H54 (cell line): ENCODE results near the gene AP1AR.

Experiments used
- DNase-seq: peaks from one replicate; pipeline ENCODE4 v3.0.0; 2011; ENCODE audit warnings: low spot score, mixed read lengths; ENCODE audit not compliant: insufficient read length
- FAIRE-seq: peaks from 3 replicates; lab custom pipeline; 2011; peaks lifted over from hg19 to GRCh38; lab: Jason Lieb, UNC
- POLR2A ChIP-seq: IDR thresholded peaks from 2 replicates; pipeline ENCODE4 v1.6.1; 2011; ENCODE audit warnings: low read depth, mild to moderate bottlenecking, low read length

Gene AP1AR

DNA sequence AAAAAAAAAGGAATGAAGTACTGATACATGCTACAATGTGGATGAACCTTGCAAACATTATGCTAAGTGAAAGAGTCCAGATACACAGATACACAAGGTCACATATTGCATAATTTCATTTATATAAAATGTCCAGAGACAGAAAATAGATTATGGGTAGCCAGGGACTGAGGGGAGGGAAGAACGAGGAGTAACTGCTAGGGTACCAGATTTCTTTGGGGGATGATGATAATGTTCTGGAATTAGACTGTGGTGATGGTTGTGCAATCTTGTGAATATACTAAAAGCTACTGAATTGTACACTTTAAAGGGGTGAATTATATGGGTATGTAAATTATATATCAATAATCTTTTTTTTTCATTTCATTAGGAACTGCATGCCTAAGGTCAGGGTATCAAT is 20.8 kb upstream of the AP1AR start:
- DNase-seq = no peak
- TF ChIP-seq POLR2A = no peak
- no peak for FAIRE-seq

DNA sequence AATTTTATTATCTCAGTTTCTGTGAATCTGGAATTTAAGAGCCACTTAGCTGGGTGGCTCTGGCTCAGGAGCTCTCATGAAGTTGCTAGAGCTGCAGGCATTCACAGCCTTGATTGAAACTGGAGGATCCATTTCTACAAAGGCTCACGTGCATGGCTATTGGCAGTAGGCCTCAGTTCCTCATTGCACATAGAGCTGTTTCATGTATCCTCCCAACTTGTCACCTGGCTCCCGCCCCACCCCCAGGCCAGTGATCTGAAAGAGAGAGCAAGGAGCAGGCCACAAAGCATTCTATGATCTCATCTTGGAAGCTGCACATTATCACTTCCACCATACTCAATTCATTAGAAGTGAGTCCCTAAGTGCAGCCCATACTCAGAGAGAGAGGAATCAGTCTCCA is 18.5 kb upstream of the AP1AR start:
- FAIRE-seq = no peak
- DNase-seq = no peak
- TF ChIP-seq POLR2A = no peak

DNA sequence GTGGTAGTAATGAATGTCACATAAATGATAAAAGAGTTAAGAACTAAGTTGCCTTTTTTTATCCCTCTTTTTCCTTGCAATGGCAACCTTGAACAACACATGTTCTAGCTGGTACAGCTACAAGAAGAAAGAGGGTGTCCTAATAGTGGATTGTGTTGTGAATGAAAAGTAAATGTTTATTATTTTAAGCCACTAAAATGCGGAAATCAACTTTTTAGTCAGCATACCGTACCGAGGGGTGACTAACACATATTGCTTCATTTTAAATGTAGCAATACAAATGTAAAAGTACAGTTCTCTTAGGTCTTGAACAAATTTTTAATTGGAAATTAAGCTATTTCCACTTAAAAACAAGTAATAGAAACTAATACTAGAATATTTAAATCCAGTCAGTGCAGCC is 17.7 kb upstream of the AP1AR start:
- no peak for TF ChIP-seq POLR2A
- DNase-seq (no peak), FAIRE-seq (no peak)

DNA sequence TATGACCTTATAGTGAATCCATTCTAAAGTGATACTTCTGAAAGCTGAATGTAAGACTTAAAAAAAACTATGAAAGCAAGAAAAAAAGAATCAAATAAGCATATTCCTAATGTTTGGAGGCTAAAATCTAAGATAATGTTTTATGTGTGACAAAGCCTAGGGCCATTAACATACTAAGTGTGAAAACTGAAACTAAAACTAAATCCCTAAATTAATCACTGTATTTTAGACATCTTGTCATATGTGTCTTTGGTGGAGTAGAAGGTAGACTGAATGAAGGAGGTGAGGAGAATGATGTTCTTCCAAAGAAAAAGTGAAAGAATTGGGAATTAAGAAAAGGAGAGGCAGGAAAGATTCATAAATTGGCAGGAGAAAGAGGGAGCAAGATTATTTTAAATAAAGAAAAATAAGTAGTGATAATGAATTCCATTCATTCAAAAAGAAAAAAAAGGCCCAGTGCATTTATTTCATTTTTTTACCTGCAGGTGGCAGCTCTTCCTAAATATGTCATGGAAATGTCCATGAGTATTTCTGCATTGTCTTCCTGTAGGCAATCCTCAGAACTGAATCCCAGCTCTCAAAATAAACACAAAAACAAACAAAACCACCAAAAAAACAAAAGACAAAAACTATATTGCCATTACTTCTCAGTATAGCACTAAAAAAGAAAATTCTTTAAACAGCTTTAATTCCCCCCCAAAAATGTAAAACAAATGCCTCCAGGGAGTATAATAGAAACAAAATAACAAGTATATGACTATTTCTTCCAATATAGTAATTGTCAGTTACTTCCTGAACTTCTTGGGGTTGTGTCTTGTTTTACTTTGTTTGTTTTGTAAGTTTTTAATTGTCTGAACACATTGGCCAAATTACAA is 17.0 kb upstream of the AP1AR start:
- TF ChIP-seq POLR2A = no peak
- no peak for FAIRE-seq
- DNase-seq = no peak

DNA sequence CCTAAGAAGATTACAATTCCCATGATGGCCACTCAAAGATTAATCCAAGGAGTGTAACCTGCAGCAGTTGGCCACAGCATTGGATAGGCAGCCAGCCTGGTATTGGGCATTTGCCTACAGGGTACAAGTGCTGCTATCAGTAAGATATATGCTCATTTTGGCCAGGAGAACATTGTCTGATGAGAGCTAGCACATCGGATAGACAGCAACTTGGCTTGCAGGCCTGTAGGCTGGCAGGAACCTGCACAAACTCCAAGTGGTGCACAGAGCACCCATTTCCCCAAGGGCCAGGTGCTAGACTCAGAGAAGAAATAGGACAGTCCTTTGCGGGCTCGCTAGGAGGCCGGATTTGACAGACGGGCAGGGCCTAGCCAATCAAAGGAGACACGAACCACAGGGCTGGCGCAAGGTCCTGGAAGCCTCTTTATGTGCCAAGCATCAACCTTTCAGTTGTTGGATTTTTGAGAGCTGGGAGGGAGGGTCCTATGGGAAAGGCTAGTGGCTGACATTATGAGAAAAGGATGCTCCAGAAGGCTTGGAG is 11.7 kb upstream of the AP1AR start:
- DNase-seq (no peak), FAIRE-seq (no peak)

DNA sequence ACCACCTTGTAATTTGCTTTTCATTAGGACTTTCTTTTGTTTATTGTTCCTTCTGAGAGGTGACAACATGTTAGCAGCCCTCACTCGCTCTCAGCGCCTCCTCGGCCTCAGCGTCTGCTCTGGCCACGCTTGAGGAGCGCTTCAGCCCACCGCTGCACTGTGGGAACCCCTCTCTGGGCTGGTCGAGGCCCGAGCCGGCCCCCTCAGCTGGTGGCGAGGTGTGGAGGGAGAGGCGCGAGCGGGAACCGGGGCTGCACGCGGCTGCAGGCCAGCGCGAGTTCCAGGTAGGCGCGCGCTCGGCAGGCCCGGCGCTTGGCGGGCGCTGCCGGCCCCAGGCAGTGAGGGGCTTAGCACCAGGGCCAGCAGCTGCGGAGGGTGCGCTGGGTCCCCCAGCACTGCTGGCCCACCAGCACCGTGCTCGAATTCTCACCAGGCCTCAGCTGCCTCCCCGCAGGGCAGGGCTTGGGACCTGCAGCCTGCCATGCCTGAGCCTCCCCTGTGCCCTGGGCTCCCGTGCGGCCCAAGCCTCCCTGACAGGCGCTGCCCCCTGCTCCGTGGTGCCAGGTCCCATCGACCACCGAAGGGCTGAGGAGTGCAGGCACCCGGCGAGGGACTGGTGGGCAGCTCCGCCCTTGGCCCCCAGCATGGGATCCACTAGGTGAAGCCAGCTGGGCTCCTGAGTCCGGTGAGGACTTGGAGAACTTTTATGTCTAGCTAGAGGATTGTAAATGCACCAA is 9.2 kb upstream of the AP1AR start:
- DNase-seq (no peak), FAIRE-seq (no peak)
- TF ChIP-seq POLR2A = no peak

More for the DNA sequence above, 11.7 kb upstream of the AP1AR start:
- no peak for TF ChIP-seq POLR2A

DNA sequence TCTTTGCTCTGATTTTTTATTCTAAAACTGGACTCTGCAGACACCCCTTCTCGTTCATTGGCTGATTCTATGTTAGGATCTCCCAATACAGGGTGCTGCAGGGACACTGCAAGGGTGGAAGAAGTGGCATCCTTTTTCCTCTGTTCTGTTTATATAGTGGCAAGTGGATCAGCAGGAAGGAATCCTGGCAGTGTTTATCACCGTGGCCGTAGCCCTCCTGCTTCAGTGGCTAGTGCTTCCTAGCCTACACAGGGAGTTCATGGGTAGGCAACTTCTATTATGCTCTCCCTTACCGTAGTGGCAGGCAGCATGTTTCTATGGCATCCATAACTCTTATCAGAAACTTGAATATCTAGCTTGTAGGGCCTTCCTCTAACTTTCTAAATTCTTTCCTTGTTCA is 6.4 kb upstream of the AP1AR start:
- DNase-seq (no peak), FAIRE-seq (peak; percentile 6)
- TF ChIP-seq POLR2A = no peak

GRCh38 chr4:112230879-112231778 is 458 bp upstream of the AP1AR start:
- peak; percentile 97 for FAIRE-seq
- peak; percentile 70 for DNase-seq
- no peak for TF ChIP-seq POLR2A

GRCh38 chr4:112234952-112235609 is 3.5 kb downstream of the AP1AR start:
- DNase-seq (no peak), FAIRE-seq (no peak)
- no peak for TF ChIP-seq POLR2A

- FAIRE-seq (no peak), DNase-seq (no peak)
- TF ChIP-seq POLR2A = no peak
Observed at GRCh38 chr4:112236040-112236439, 4.5 kb downstream of the AP1AR start.

DNA sequence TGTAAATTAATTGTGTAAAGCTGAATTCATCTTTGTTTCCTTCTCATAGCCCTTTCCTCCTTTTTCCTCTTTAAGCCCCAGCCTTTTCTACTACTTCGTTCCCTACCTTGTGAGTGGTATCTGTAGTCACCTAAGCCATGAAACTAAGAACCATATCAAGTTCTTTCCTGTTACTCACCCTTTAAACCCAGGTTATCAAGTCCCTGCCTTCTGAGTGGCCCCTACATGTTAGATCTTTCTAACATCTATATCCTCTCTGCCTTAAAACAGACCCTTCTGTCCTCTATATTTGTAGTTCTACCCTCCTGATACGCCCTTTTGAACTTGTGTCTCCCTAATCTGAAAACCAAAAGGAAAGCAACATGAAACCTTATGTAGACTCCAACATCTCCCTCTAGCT is 7.2 kb downstream of the AP1AR start:
- TF ChIP-seq POLR2A = no peak
- DNase-seq = no peak

DNA sequence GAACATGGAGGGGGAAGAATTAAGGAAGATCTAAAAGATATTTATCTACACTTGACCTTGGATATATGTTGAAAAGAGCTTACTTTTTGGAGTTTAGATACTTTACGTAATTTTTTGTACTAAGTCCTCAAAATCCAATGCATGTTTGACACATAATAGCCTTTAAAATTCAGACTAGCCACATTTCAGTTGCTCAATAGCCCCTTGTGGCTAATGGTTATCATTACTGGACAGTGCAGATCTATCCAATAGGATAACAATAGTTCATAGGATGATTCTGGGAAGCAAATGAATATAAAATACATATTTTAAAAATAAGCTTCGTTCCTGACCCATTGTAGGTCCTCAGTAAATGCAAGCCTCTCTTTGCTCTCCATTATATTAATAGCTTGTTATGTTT is 13.8 kb downstream of the AP1AR start:
- FAIRE-seq = no peak
- no peak for DNase-seq
- TF ChIP-seq POLR2A = no peak

More for the DNA sequence above, 7.2 kb downstream of the AP1AR start:
- no peak for FAIRE-seq

- FAIRE-seq (no peak), DNase-seq (no peak)
- no peak for TF ChIP-seq POLR2A
Observed at GRCh38 chr4:112247021-112247420, 15.4 kb downstream of the AP1AR start.
